Mucosa of stomach (tissue), 1 donor: ENCODE measurements around the gene SUGCT.

Source experiments
- H3K27me3 ChIP-seq: one replicate; pipeline ENCODE4 v1.7.0; 2013; ENCODE audit warnings: mild to moderate bottlenecking, low read length; ENCODE audit not compliant: control insufficient read depth, insufficient read depth
- H3K36me3 ChIP-seq: one replicate; pipeline ENCODE4 v1.7.0; 2013; ENCODE audit warnings: low read length; ENCODE audit not compliant: control insufficient read depth, insufficient read depth
- H3K4me1 ChIP-seq: one replicate; pipeline ENCODE4 v1.7.0; 2013; ENCODE audit warnings: mild to moderate bottlenecking, low read length; ENCODE audit not compliant: control insufficient read depth, insufficient read depth
- H3K4me3 ChIP-seq: one replicate; pipeline ENCODE4 v1.7.0; 2013; ENCODE audit warnings: low read length
- H3K9ac ChIP-seq: one replicate; pipeline ENCODE4 v1.7.0; 2013; ENCODE audit warnings: mild to moderate bottlenecking, low read length, moderate library complexity
- H3K9me3 ChIP-seq: one replicate; pipeline ENCODE4 v1.7.0; 2013; ENCODE audit warnings: mild to moderate bottlenecking, low read length, moderate library complexity; ENCODE audit not compliant: control insufficient read depth
- donor health status: Pancreatic carcinoma.

The SUGCT gene

GRCh38 chr7:40888499-40888898, 753.7 kb downstream of the SUGCT start:
- no peak overlapping the region for H3K4me3 ChIP-seq
- H3K27me3 ChIP-seq, result no peaks in the 10 kb centered on the region
- no peak overlapping the region for H3K9ac ChIP-seq
- no peaks in the 10 kb centered on the region for H3K4me1 ChIP-seq
- H3K9me3 ChIP-seq, result no peaks in the 10 kb centered on the region
- H3K36me3 ChIP-seq, result no peaks in the 10 kb centered on the region

GRCh38 chr7:40889099-40889498, 754.3 kb downstream of the SUGCT start:
- Histone ChIP-seq H3K4me1 (no peaks in the 10 kb centered on the region), H3K27me3 (no peaks in the 10 kb centered on the region), H3K36me3 (no peaks in the 10 kb centered on the region), H3K4me3 (no peak overlapping the region), H3K9me3 (no peaks in the 10 kb centered on the region), H3K9ac (no peak overlapping the region)

GRCh38 chr7:40889539-40889938, 754.7 kb downstream of the SUGCT start:
- H3K36me3 ChIP-seq, result no peaks in the 10 kb centered on the region
- no peaks in the 10 kb centered on the region for H3K9me3 ChIP-seq
- H3K4me1 ChIP-seq, result no peaks in the 10 kb centered on the region
- H3K4me3 ChIP-seq, result no peak overlapping the region
- no peak overlapping the region for H3K9ac ChIP-seq
- no peaks in the 10 kb centered on the region for H3K27me3 ChIP-seq

GRCh38 chr7:40890088-40890692, 755.4 kb downstream of the SUGCT start:
- Histone ChIP-seq H3K4me3 (no peak overlapping the region), H3K36me3 (no peaks in the 10 kb centered on the region), H3K9ac (no peak overlapping the region), H3K27me3 (no peaks in the 10 kb centered on the region), H3K4me1 (no peaks in the 10 kb centered on the region), H3K9me3 (no peaks in the 10 kb centered on the region)

GRCh38 chr7:40891232-40891631, 756.4 kb downstream of the SUGCT start:
- Histone ChIP-seq H3K36me3 (no peaks in the 10 kb centered on the region), H3K9ac (no peak overlapping the region), H3K27me3 (no peaks in the 10 kb centered on the region), H3K4me3 (no peak overlapping the region), H3K4me1 (no peaks in the 10 kb centered on the region), H3K9me3 (no peaks in the 10 kb centered on the region)

GRCh38 chr7:40899151-40899550, 764.3 kb downstream of the SUGCT start:
- H3K36me3 ChIP-seq, result no peaks in the 10 kb centered on the region
- no peaks in the 10 kb centered on the region for H3K4me1 ChIP-seq
- no peak overlapping the region for H3K9ac ChIP-seq
- H3K27me3 ChIP-seq, result no peaks in the 10 kb centered on the region
- no peaks in the 10 kb centered on the region for H3K9me3 ChIP-seq
- H3K4me3 ChIP-seq, result no peak overlapping the region

GRCh38 chr7:40899636-40900507, 765.1 kb downstream of the SUGCT start:
- H3K4me1 ChIP-seq, result no peaks in the 10 kb centered on the region
- no peak overlapping the region for H3K4me3 ChIP-seq
- H3K27me3 ChIP-seq, result no peaks in the 10 kb centered on the region
- no peaks in the 10 kb centered on the region for H3K9me3 ChIP-seq
- no peak overlapping the region for H3K9ac ChIP-seq
- no peaks in the 10 kb centered on the region for H3K36me3 ChIP-seq

- H3K9me3 ChIP-seq, result no peaks in the 10 kb centered on the region
- no peaks in the 10 kb centered on the region for H3K36me3 ChIP-seq
- H3K9ac ChIP-seq, result no peak overlapping the region
- no peaks in the 10 kb centered on the region for H3K4me1 ChIP-seq
- no peaks in the 10 kb centered on the region for H3K27me3 ChIP-seq
- H3K4me3 ChIP-seq, result no peak overlapping the region
Observed at GRCh38 chr7:40903872-40904271, 769.1 kb downstream of the SUGCT start.

GRCh38 chr7:40907286-40907685, 772.5 kb downstream of the SUGCT start:
- H3K9ac ChIP-seq, result no peak overlapping the region
- no peaks in the 10 kb centered on the region for H3K27me3 ChIP-seq
- no peak overlapping the region for H3K4me3 ChIP-seq
- no peaks in the 10 kb centered on the region for H3K4me1 ChIP-seq
- no peaks in the 10 kb centered on the region for H3K9me3 ChIP-seq
- no peaks in the 10 kb centered on the region for H3K36me3 ChIP-seq

GRCh38 chr7:40909346-40909980, 774.7 kb downstream of the SUGCT start:
- no peak overlapping the region for H3K9ac ChIP-seq
- H3K4me1 ChIP-seq, result no peaks in the 10 kb centered on the region
- H3K27me3 ChIP-seq, result no peaks in the 10 kb centered on the region
- H3K9me3 ChIP-seq, result no peaks in the 10 kb centered on the region
- no peak overlapping the region for H3K4me3 ChIP-seq
- no peaks in the 10 kb centered on the region for H3K36me3 ChIP-seq
